T-helper 1 cell treated with Interleukin-12 subunit alpha and Interleukin-12 subunit beta and Interleukin-4 antibody, amounts not matched to agents 30 μg/mL and 1 μg/mL, for 36 hours (primary cell): ENCODE results near the gene OPA1.

Experiments
- H3K27ac Mint-ChIP-seq: one replicate; pipeline ENCODE4 v1.8.0; 2021; ENCODE audit warnings: mild to moderate bottlenecking, mixed read lengths
- H3K27me3 Mint-ChIP-seq: one replicate; pipeline ENCODE4 v1.8.0; 2021; ENCODE audit warnings: low read depth, mixed read lengths
- H3K36me3 Mint-ChIP-seq: one replicate; pipeline ENCODE4 v1.8.0; 2021; ENCODE audit warnings: low read depth, mixed read lengths
- H3K4me1 Mint-ChIP-seq: one replicate; pipeline ENCODE4 v1.8.0; 2021; ENCODE audit warnings: low read depth, mixed read lengths
- H3K4me3 Mint-ChIP-seq: one replicate; pipeline ENCODE4 v1.8.0; 2021; ENCODE audit warnings: mild to moderate bottlenecking, moderate library complexity, mixed read lengths
- H3K9me3 Mint-ChIP-seq: one replicate; pipeline ENCODE4 v1.8.0; 2021; ENCODE audit warnings: mixed read lengths

The OPA1 gene

GRCh38 chr3:193572426-193572908 is 20.5 kb upstream of the OPA1 start:
- Mint-ChIP-seq H3K9me3 (no peaks in the 10 kb centered on the region), H3K4me1 (peaks cover 3% of the 10 kb centered on the region), H3K27me3 (peaks cover 3% of the 10 kb centered on the region), H3K4me3 (no peak overlapping the region), H3K27ac (no peak overlapping the region), H3K36me3 (no peaks in the 10 kb centered on the region)

GRCh38 chr3:193573403-193574191 is 19.4 kb upstream of the OPA1 start:
- no peak overlapping the region for H3K4me3 Mint-ChIP-seq
- peaks cover 3% of the 10 kb centered on the region for H3K4me1 Mint-ChIP-seq
- no peak overlapping the region for H3K27ac Mint-ChIP-seq
- no peaks in the 10 kb centered on the region for H3K27me3 Mint-ChIP-seq
- H3K36me3 Mint-ChIP-seq, result no peaks in the 10 kb centered on the region
- no peaks in the 10 kb centered on the region for H3K9me3 Mint-ChIP-seq

- Mint-ChIP-seq H3K4me1 (peaks cover 3% of the 10 kb centered on the region), H3K27me3 (no peaks in the 10 kb centered on the region), H3K9me3 (no peaks in the 10 kb centered on the region), H3K4me3 (no peak overlapping the region), H3K27ac (no peak overlapping the region), H3K36me3 (no peaks in the 10 kb centered on the region)
These were observed 18.4 kb upstream of the OPA1 start for GRCh38 chr3:193574488-193575070.

GRCh38 chr3:193585530-193585929 is 7.5 kb upstream of the OPA1 start:
- Mint-ChIP-seq H3K27me3 (peaks cover 6% of the 10 kb centered on the region), H3K4me3 (no peak overlapping the region), H3K4me1 (no peaks in the 10 kb centered on the region), H3K27ac (no peak overlapping the region), H3K36me3 (no peaks in the 10 kb centered on the region), H3K9me3 (no peaks in the 10 kb centered on the region)

- Mint-ChIP-seq H3K4me3 (no peak overlapping the region), H3K9me3 (no peaks in the 10 kb centered on the region), H3K27ac (no peak overlapping the region), H3K4me1 (no peaks in the 10 kb centered on the region), H3K36me3 (no peaks in the 10 kb centered on the region), H3K27me3 (peaks cover 6% of the 10 kb centered on the region)
These were observed 6.5 kb upstream of the OPA1 start for GRCh38 chr3:193586526-193586925.

GRCh38 chr3:193589129-193589528 is 3.9 kb upstream of the OPA1 start:
- H3K27ac Mint-ChIP-seq, result no peak overlapping the region
- peaks cover 4% of the 10 kb centered on the region for H3K36me3 Mint-ChIP-seq
- H3K4me1 Mint-ChIP-seq, result peaks cover 13% of the 10 kb centered on the region
- H3K4me3 Mint-ChIP-seq, result no peak overlapping the region
- H3K27me3 Mint-ChIP-seq, result peaks cover 6% of the 10 kb centered on the region
- no peaks in the 10 kb centered on the region for H3K9me3 Mint-ChIP-seq

GRCh38 chr3:193589616-193590015 is 3.4 kb upstream of the OPA1 start:
- no peaks in the 10 kb centered on the region for H3K9me3 Mint-ChIP-seq
- no peak overlapping the region for H3K4me3 Mint-ChIP-seq
- H3K4me1 Mint-ChIP-seq, result peaks cover 14% of the 10 kb centered on the region
- peaks cover 4% of the 10 kb centered on the region for H3K36me3 Mint-ChIP-seq
- no peak overlapping the region for H3K27ac Mint-ChIP-seq
- H3K27me3 Mint-ChIP-seq, result peaks cover 5% of the 10 kb centered on the region

GRCh38 chr3:193590088-193590856 is 2.7 kb upstream of the OPA1 start:
- H3K4me3 Mint-ChIP-seq, result no peak overlapping the region
- H3K36me3 Mint-ChIP-seq, result peaks cover 4% of the 10 kb centered on the region
- no peak overlapping the region for H3K27ac Mint-ChIP-seq
- H3K4me1 Mint-ChIP-seq, result peaks cover 16% of the 10 kb centered on the region
- no peaks in the 10 kb centered on the region for H3K9me3 Mint-ChIP-seq
- H3K27me3 Mint-ChIP-seq, result no peaks in the 10 kb centered on the region

GRCh38 chr3:193593668-193594030 is 641 bp downstream of the OPA1 start:
- H3K4me3 Mint-ChIP-seq, result peak overlapping the region; percentile 96
- H3K27me3 Mint-ChIP-seq, result no peaks in the 10 kb centered on the region
- H3K4me1 Mint-ChIP-seq, result peaks cover 35% of the 10 kb centered on the region

GRCh38 chr3:193594946-193595689 is 2.1 kb downstream of the OPA1 start:
- H3K4me3 Mint-ChIP-seq, result peak overlapping the region; percentile 96

More at GRCh38 chr3:193593668-193594030, 641 bp downstream of the OPA1 start:
- Mint-ChIP-seq H3K9me3 (no peaks in the 10 kb centered on the region), H3K36me3 (peaks cover 13% of the 10 kb centered on the region), H3K27ac (peak overlapping the region; percentile 98)

GRCh38 chr3:193595939-193596487 is 3.0 kb downstream of the OPA1 start:
- peaks cover 16% of the 10 kb centered on the region for H3K36me3 Mint-ChIP-seq

More at GRCh38 chr3:193594946-193595689, 2.1 kb downstream of the OPA1 start:
- Mint-ChIP-seq H3K27me3 (no peaks in the 10 kb centered on the region), H3K9me3 (no peaks in the 10 kb centered on the region), H3K4me1 (peaks cover 39% of the 10 kb centered on the region), H3K36me3 (peaks cover 16% of the 10 kb centered on the region), H3K27ac (no peak overlapping the region)

GRCh38 chr3:193598202-193598601 is 5.2 kb downstream of the OPA1 start:
- H3K4me3 Mint-ChIP-seq, result no peak overlapping the region
- H3K36me3 Mint-ChIP-seq, result peaks cover 20% of the 10 kb centered on the region
- H3K4me1 Mint-ChIP-seq, result peaks cover 32% of the 10 kb centered on the region
- no peaks in the 10 kb centered on the region for H3K9me3 Mint-ChIP-seq
- H3K27me3 Mint-ChIP-seq, result no peaks in the 10 kb centered on the region
- no peak overlapping the region for H3K27ac Mint-ChIP-seq

More at GRCh38 chr3:193595939-193596487, 3.0 kb downstream of the OPA1 start:
- H3K27ac Mint-ChIP-seq, result no peak overlapping the region
- no peaks in the 10 kb centered on the region for H3K9me3 Mint-ChIP-seq
- peaks cover 41% of the 10 kb centered on the region for H3K4me1 Mint-ChIP-seq
- no peaks in the 10 kb centered on the region for H3K27me3 Mint-ChIP-seq
- no peak overlapping the region for H3K4me3 Mint-ChIP-seq

- Mint-ChIP-seq H3K36me3 (peaks cover 17% of the 10 kb centered on the region), H3K27ac (no peak overlapping the region), H3K4me1 (peaks cover 29% of the 10 kb centered on the region), H3K4me3 (no peak overlapping the region), H3K9me3 (no peaks in the 10 kb centered on the region), H3K27me3 (no peaks in the 10 kb centered on the region)
These were observed 6.4 kb downstream of the OPA1 start for GRCh38 chr3:193599393-193599792.

GRCh38 chr3:193605876-193606275 is 12.9 kb downstream of the OPA1 start:
- Mint-ChIP-seq H3K27me3 (no peaks in the 10 kb centered on the region), H3K9me3 (peaks cover 17% of the 10 kb centered on the region), H3K36me3 (peaks cover 23% of the 10 kb centered on the region), H3K27ac (no peak overlapping the region), H3K4me1 (peaks cover 14% of the 10 kb centered on the region), H3K4me3 (no peak overlapping the region)
